GM23248 (cell line): ENCODE data around the gene CREB1.

Experiments used
- EZH2 ChIP-seq: fragments of 200-600 bp; sonication (generic); IDR thresholded peaks from 2 replicates; pipeline ENCODE4 v1.6.1; 2018; ENCODE audit warnings: antibody characterized with exemption, mild to moderate bottlenecking; ENCODE audit not compliant: insufficient read depth, poor library complexity, severe bottlenecking
- EZH2phosphoT487 ChIP-seq: fragments of 200-600 bp; sonication (generic); IDR thresholded peaks from 2 replicates; pipeline ENCODE4 v1.6.1; 2018; ENCODE audit warnings: antibody characterized with exemption, moderate library complexity, mild to moderate bottlenecking, low read depth; ENCODE audit not compliant: insufficient read depth

GRCh38 chr2:207533461-207534008, 3.8 kb downstream of the CREB1 start:
- no peak for TF ChIP-seq EZH2
- no peak for TF ChIP-seq EZH2phosphoT487
